IMR-90 (cell line): ENCODE data around the gene STRIP2. TPM values are rescaled to one million over a fixed set of nuclear protein-coding genes. Genes with fewer than 3 reads are reported as not detected.

Source experiments
- ATAC-seq: fragments of 200-7000 bp; cut with Tn5 transposase; 2 replicates; pipeline ENCODE4 v1.9.1; 2020; ENCODE audit warnings: low read depth, mild to moderate bottlenecking, moderate library complexity
- BruUV-seq: library from RNA; stranded (reverse); fragments of 400-500 nt; replicated peaks from 2 replicates; lab custom pipeline; 2021; lab: Mats Ljungman, UMichigan
- CTCF ChIA-PET: fragments of 300-600 bp; formaldehyde crosslinking; extraction: SDS; loops from one replicate; lab custom pipeline; 2021; ENCODE audit warnings: antibody characterized with exemption; lab: Yijun Ruan, JAX
- POLR2A ChIA-PET: fragments of 300-600 bp; sonication (Branson Sonifier 250); formaldehyde crosslinking; loops from one replicate; lab custom pipeline; 2022; ENCODE audit warnings: antibody characterized with exemption; ENCODE audit not compliant: unreplicated experiment; lab: Charles Lee
- DNase-seq: peaks from one replicate; pipeline ENCODE4 v3.0.0; 2013
- H2AFZ ChIP-seq: replicated peaks from 2 replicates; pipeline ENCODE3; 2013; ENCODE audit warnings: low read length, mild to moderate bottlenecking; ENCODE audit not compliant: poor library complexity
- H2AK5ac ChIP-seq: 2 replicates; pipeline ENCODE4 v1.6.1; 2013; ENCODE audit warnings: low read depth, low read length, inconsistent platforms
- H2AK9ac ChIP-seq: replicated peaks from 2 replicates; pipeline ENCODE3; 2013; ENCODE audit warnings: mild to moderate bottlenecking, low read depth, low read length, moderate library complexity; ENCODE audit not compliant: poor library complexity
- H2BK120ac ChIP-seq: 2 replicates; pipeline ENCODE4 v1.6.1; 2013; ENCODE audit warnings: low read depth, low read length, inconsistent platforms
- H2BK15ac ChIP-seq: 3 replicates; pipeline ENCODE4 v1.6.1; 2013; ENCODE audit warnings: low read depth, low read length, inconsistent platforms
- H2BK20ac ChIP-seq: 2 replicates; pipeline ENCODE4 v1.6.1; 2013; ENCODE audit warnings: low read depth, mild to moderate bottlenecking, inconsistent platforms, low read length, moderate library complexity
- H2BK5ac ChIP-seq: 2 replicates; pipeline ENCODE4 v1.6.1; 2013; ENCODE audit warnings: mild to moderate bottlenecking, low read depth, low read length, inconsistent platforms; ENCODE audit not compliant: poor library complexity, severe bottlenecking
- H3K14ac ChIP-seq: replicated peaks from 2 replicates; pipeline ENCODE4 v1.6.1; 2013; ENCODE audit warnings: low read depth, low read length, inconsistent platforms
- H3K18ac ChIP-seq: 2 replicates; pipeline ENCODE4 v1.6.1; 2013; ENCODE audit warnings: low read depth, low read length, control low read depth
- H3K23ac ChIP-seq: 2 replicates; pipeline ENCODE4 v1.6.1; 2013; ENCODE audit warnings: low read depth, low read length, inconsistent platforms
- H3K27ac ChIP-seq: 2 replicates; pipeline ENCODE4 v1.5.1; 2013; ENCODE audit warnings: mild to moderate bottlenecking, control low read depth, low read length; ENCODE audit not compliant: insufficient read depth
- H3K27me3 ChIP-seq: 2 replicates; pipeline ENCODE4 v1.6.1; 2013; ENCODE audit warnings: low read length; ENCODE audit not compliant: control insufficient read depth, insufficient read depth
- H3K36me3 ChIP-seq: 2 replicates; pipeline ENCODE4 v1.6.1; 2013; ENCODE audit warnings: low read length, mixed read lengths; ENCODE audit not compliant: control insufficient read depth, insufficient read depth
- H3K4ac ChIP-seq: 2 replicates; pipeline ENCODE4 v1.6.1; 2013; ENCODE audit warnings: low read depth, low read length, inconsistent platforms
- H3K4me1 ChIP-seq: 2 replicates; pipeline ENCODE4 v1.6.1; 2013; ENCODE audit warnings: low read length, mixed read lengths; ENCODE audit not compliant: control insufficient read depth, insufficient read depth
- H3K4me2 ChIP-seq: 2 replicates; pipeline ENCODE4 v1.6.1; 2013; ENCODE audit warnings: low read depth, mild to moderate bottlenecking, control low read depth, low read length, moderate library complexity
- H3K4me3 ChIP-seq: 2 replicates; pipeline ENCODE4 v1.5.1; 2013; ENCODE audit warnings: low read depth, mild to moderate bottlenecking, control low read depth, low read length, moderate library complexity; ENCODE audit not compliant: insufficient read depth
- H3K56ac ChIP-seq: 2 replicates; pipeline ENCODE4 v1.6.1; 2013; ENCODE audit warnings: low read length, inconsistent platforms; ENCODE audit not compliant: insufficient read depth; ENCODE audit errors: extremely low read depth
- H3K79me1 ChIP-seq, 2 experiments: 2 replicates each; pipeline ENCODE4 v1.6.1; 2013; ENCODE audit warnings: low read length in 2 of 2, inconsistent platforms in 1 of 2, low read depth in 1 of 2
- H3K9ac ChIP-seq: 2 replicates; pipeline ENCODE4 v1.6.1; 2013; ENCODE audit warnings: low read depth, low read length, control low read depth
- H3K9me1 ChIP-seq: 2 replicates; pipeline ENCODE4 v1.6.1; 2013; ENCODE audit warnings: low read length, inconsistent platforms; ENCODE audit not compliant: insufficient read depth
- H3K9me3 ChIP-seq: 2 replicates; pipeline ENCODE4 v1.6.1; 2013; ENCODE audit warnings: low read length; ENCODE audit not compliant: control insufficient read depth, insufficient read depth
- H4K20me1 ChIP-seq: 2 replicates; pipeline ENCODE4 v1.6.1; 2013; ENCODE audit warnings: low read length, inconsistent platforms; ENCODE audit not compliant: insufficient read depth
- H4K5ac ChIP-seq: 2 replicates; pipeline ENCODE4 v1.6.1; 2013; ENCODE audit warnings: mild to moderate bottlenecking, low read depth, low read length, control low read depth
- H4K8ac ChIP-seq, 2 experiments: 2 replicates each; pipeline ENCODE4 v1.6.1; 2013; ENCODE audit warnings: low read depth in 2 of 2, low read length in 2 of 2, control low read depth in 1 of 2, inconsistent platforms in 1 of 2
- H4K91ac ChIP-seq: 2 replicates; pipeline ENCODE4 v1.6.1; 2013; ENCODE audit warnings: low read depth, low read length, inconsistent platforms; ENCODE audit not compliant: insufficient read depth
- BHLHE40 ChIP-seq: fragments of 150-350 bp; IDR thresholded peaks from 2 replicates; pipeline ENCODE4 v1.6.1; 2016; ENCODE audit warnings: mild to moderate bottlenecking, low read depth, low read length
- CEBPB ChIP-seq: IDR thresholded peaks from 2 replicates; pipeline ENCODE4 v1.6.1; 2012; ENCODE audit warnings: low read depth, low read length, improper control_type of control experiment
- CHD1 ChIP-seq: IDR thresholded peaks from 2 replicates; pipeline ENCODE4 v1.6.1; 2012; ENCODE audit warnings: low read depth, low read length, improper control_type of control experiment
- FOS ChIP-seq: fragments of 150-350 bp; IDR thresholded peaks from 2 replicates; pipeline ENCODE4 v1.6.1; 2016; ENCODE audit warnings: low read depth, low read length
- MAFK ChIP-seq: IDR thresholded peaks from 2 replicates; pipeline ENCODE4 v1.6.1; 2012; ENCODE audit warnings: low read depth, low read length, improper control_type of control experiment
- MAZ ChIP-seq: IDR thresholded peaks from 2 replicates; pipeline ENCODE4 v1.6.1; 2012; ENCODE audit warnings: low read depth, mild to moderate bottlenecking, low read length, improper control_type of control experiment, moderate library complexity, borderline replicate concordance
- MXI1 ChIP-seq: IDR thresholded peaks from 2 replicates; pipeline ENCODE4 v1.6.1; 2012; ENCODE audit warnings: low read depth, mild to moderate bottlenecking, low read length, moderate library complexity, borderline replicate concordance
- NFE2L2 ChIP-seq: fragments of 150-350 bp; IDR thresholded peaks from 2 replicates; pipeline ENCODE4 v1.6.1; 2016; ENCODE audit warnings: low read depth, mild to moderate bottlenecking, low read length
- POLR2A ChIP-seq: IDR thresholded peaks from 2 replicates; pipeline ENCODE4 v1.6.1; 2012; ENCODE audit warnings: mild to moderate bottlenecking, low read depth, low read length
- RAD21 ChIP-seq: IDR thresholded peaks from 2 replicates; pipeline ENCODE4 v1.6.1; 2012; ENCODE audit warnings: low read length, improper control_type of control experiment
- RCOR1 ChIP-seq: IDR thresholded peaks from 2 replicates; pipeline ENCODE4 v1.6.1; 2012; ENCODE audit warnings: mild to moderate bottlenecking, low read length, improper control_type of control experiment; ENCODE audit not compliant: insufficient replicate concordance
- RFX5 ChIP-seq: IDR thresholded peaks from 2 replicates; pipeline ENCODE4 v1.8.0; 2012; ENCODE audit warnings: low read depth, mild to moderate bottlenecking, low read length, moderate library complexity
- SMC3 ChIP-seq: fragments of 150-350 bp; IDR thresholded peaks from 2 replicates; pipeline ENCODE4 v1.6.1; 2016; ENCODE audit warnings: low read depth, mild to moderate bottlenecking, antibody characterized with exemption, low read length, moderate library complexity
- WGBS, 2 experiments: methylation state at CpG; one replicate each; pipeline versions ENCODE4 v1.1.5 to v1.1.7; 2013; ENCODE audit warnings: missing lambda C conversion rate in 2 of 2; ENCODE audit not compliant: insufficient read length in 1 of 2; ENCODE audit errors: extremely low coverage in 2 of 2; 5-methylcytosine and 5-hydroxymethylcytosine counted together
- dilution Hi-C: fragments of 300-500 bp; cut with HindIII; formaldehyde crosslinking; loops from one replicate; pipeline ENCODE4 v1.14.3; 2018; ENCODE audit warnings: low sequenced_read_pairs; ENCODE audit not compliant: unreplicated experiment
- in situ Hi-C: fragments of 300-500 bp; cut with MboI; formaldehyde crosslinking; loops from 3 replicates; pipeline ENCODE4 v1.14.3; 2019; ENCODE audit warnings: low sequenced_read_pairs, inconsistent platforms, mixed read lengths
- intact Hi-C: fragments of 100-400 bp; cut with micrococcal nuclease; formaldehyde crosslinking; loops from 2 replicates; pipeline ENCODE4 v1.10.0; 2022
- polyA plus RNA-seq, 3 experiments: library from polyadenylated mRNA; depleted of rRNA; stranded (reverse); fragments of >200 nt; gene quantifications; 2 replicates each; pipeline ENCODE4 v1.2.3, GENCODE V29; 2012; ENCODE audit warnings: low replicate concordance in 1 of 3
- total RNA-seq: library from RNA; depleted of rRNA; stranded (reverse); fragments of >200 nt; gene quantifications from 2 replicates; pipeline ENCODE4 v1.2.3, GENCODE V29; 2012
- TF ChIP-seq, protein P1 (sequence below): conservative IDR thresholded peaks from 2 replicates; pipeline ENCODE4 v1.5.1; 2012; ENCODE audit warnings: mild to moderate bottlenecking, low read depth, low read length, improper control_type of control experiment
- TF ChIP-seq, protein P2 (sequence below): fragments of 150-350 bp; IDR thresholded peaks from 2 replicates; pipeline ENCODE4 v1.6.1; 2017; ENCODE audit warnings: mild to moderate bottlenecking, antibody characterized with exemption, low read length, low read depth
- TF ChIP-seq, protein P3 (sequence below): fragments of 150-350 bp; IDR thresholded peaks from 2 replicates; pipeline ENCODE4 v1.6.1; 2016; ENCODE audit warnings: low read depth, mild to moderate bottlenecking, low read length, moderate library complexity, borderline replicate concordance

STRIP2 gene
- total and polyA plus RNA-seq, 2 of the 4 experiments (the other 2 are of a cell fraction) = 1.8 to 3.0 TPM

DNA sequence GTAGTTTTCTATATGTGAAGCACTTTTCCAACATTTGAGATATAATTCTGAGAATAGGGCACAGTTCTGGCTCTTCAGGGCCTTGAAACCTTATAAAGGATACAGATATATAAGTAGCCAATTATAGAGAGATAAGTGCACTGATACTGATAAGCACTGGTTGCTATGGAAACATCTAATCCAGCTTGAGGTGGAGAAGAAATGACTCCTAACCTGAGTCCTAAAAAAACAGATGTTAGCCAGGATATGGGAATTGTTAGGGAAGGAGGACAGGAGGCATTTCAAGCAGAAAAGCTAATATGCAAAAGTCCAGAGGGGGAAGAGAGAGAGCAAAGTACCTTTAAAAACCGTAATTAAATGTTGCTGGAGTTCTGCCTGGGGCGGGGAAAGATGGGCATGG is 30.8 kb downstream of the STRIP2 start:
- in situ Hi-C loops (no loop called here), intact Hi-C loops (no loop called here), dilution Hi-C loops (no loop called here)
- no CpG with 5 or more reads among the region's 2 CpGs for WGBS, 2 experiments
- Histone ChIP-seq H4K5ac (no peak overlapping the region), H3K56ac (no peak overlapping the region), H2BK20ac (no peak overlapping the region), H3K27ac (no peak overlapping the region), H4K8ac (no peak overlapping the region), H3K79me1 (no peaks in the 10 kb centered on the region), H4K91ac (no peak overlapping the region), H3K4me1 (no peaks in the 10 kb centered on the region; the same call in 1 of the 2 replicates), H2BK120ac (no peak overlapping the region), H3K36me3 (no peaks in the 10 kb centered on the region; the same call in 1 of the 2 replicates), H4K20me1 (no peaks in the 10 kb centered on the region), H3K23ac (no peak overlapping the region), H3K4me3 (no peak overlapping the region), H3K9me3 (no peaks in the 10 kb centered on the region), H3K9ac (no peak overlapping the region), H2AK5ac (no peak overlapping the region), H3K18ac (no peak overlapping the region), H2AFZ (no peak overlapping the region), H2AK9ac (no peak overlapping the region), H3K14ac (no peak overlapping the region), H3K9me1 (peaks cover 5% of the 10 kb centered on the region), H3K4me2 (no peak overlapping the region), H2BK5ac (no peak overlapping the region), H2BK15ac (no peak overlapping the region), H3K4ac (no peak overlapping the region), H3K27me3 (no peaks in the 10 kb centered on the region)
- ChIA-PET POLR2A (no interaction called here), CTCF (interaction anchor here (1.1 to 1.6 kb wide), 2 partner anchors 97 to 148 kb away, joined by 3 to 4 read pairs; no protein-coding TSS in a partner anchor)
- DNase-seq (no peak), ATAC-seq (no peak)
- BruUV-seq = no TSS peak
- TF ChIP-seq, protein P1, sequence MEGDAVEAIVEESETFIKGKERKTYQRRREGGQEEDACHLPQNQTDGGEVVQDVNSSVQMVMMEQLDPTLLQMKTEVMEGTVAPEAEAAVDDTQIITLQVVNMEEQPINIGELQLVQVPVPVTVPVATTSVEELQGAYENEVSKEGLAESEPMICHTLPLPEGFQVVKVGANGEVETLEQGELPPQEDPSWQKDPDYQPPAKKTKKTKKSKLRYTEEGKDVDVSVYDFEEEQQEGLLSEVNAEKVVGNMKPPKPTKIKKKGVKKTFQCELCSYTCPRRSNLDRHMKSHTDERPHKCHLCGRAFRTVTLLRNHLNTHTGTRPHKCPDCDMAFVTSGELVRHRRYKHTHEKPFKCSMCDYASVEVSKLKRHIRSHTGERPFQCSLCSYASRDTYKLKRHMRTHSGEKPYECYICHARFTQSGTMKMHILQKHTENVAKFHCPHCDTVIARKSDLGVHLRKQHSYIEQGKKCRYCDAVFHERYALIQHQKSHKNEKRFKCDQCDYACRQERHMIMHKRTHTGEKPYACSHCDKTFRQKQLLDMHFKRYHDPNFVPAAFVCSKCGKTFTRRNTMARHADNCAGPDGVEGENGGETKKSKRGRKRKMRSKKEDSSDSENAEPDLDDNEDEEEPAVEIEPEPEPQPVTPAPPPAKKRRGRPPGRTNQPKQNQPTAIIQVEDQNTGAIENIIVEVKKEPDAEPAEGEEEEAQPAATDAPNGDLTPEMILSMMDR = no peak
- TF ChIP-seq FOS = no peak
- no peak for TF ChIP-seq MAFK
- TF ChIP-seq, protein P2, sequence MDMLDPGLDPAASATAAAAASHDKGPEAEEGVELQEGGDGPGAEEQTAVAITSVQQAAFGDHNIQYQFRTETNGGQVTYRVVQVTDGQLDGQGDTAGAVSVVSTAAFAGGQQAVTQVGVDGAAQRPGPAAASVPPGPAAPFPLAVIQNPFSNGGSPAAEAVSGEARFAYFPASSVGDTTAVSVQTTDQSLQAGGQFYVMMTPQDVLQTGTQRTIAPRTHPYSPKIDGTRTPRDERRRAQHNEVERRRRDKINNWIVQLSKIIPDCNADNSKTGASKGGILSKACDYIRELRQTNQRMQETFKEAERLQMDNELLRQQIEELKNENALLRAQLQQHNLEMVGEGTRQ = no peak
- TF ChIP-seq POLR2A = no peak
- TF ChIP-seq NFE2L2 = no peak
- no peak for TF ChIP-seq MAZ
- no peak for TF ChIP-seq CEBPB
- no peak for TF ChIP-seq RCOR1
- TF ChIP-seq MXI1 = no peak
- no peak for TF ChIP-seq RAD21
- TF ChIP-seq, protein P3, sequence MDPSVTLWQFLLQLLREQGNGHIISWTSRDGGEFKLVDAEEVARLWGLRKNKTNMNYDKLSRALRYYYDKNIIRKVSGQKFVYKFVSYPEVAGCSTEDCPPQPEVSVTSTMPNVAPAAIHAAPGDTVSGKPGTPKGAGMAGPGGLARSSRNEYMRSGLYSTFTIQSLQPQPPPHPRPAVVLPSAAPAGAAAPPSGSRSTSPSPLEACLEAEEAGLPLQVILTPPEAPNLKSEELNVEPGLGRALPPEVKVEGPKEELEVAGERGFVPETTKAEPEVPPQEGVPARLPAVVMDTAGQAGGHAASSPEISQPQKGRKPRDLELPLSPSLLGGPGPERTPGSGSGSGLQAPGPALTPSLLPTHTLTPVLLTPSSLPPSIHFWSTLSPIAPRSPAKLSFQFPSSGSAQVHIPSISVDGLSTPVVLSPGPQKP = no peak
- no peak for TF ChIP-seq RFX5
- no peak for TF ChIP-seq CHD1
- TF ChIP-seq SMC3 = no peak
- no peak for TF ChIP-seq BHLHE40
